Measurements from ENCODE around the gene KRT20.

DNA sequence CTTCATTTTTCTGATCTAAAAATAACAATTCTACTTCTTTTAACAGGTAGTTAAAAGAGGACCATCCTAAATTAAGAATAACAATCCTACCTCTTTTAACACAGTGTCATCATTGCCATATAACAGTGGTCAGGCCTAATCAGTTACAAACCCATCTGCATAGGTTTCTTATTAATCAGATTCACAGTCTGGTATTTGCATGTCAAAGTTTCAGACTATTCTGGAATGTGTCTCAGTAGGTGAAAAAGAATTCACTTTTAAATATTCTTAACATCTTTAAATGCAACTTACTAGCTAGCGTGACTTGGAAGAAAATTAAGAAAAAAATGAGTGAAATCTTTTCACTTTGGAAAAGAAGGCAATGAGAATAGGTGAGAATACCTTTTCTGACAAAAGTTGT, 11.2 kb downstream of the KRT20 start:
- TF ChIP-seq EZH2phosphoT487 (IDR thresholded peaks at IDR 0.05; ENCODE audit: borderline replicate concordance, low read depth, low read length) (no peak), CTCF (conservative IDR thresholded peaks at IDR 0.05; ENCODE audit: low read length) (no peak)
